Left hindlimb (tissue), 1 donor: ENCODE measurements around the gene BOD1L1.
"Not testable (repeated sequence)": the region's sequence is repeated elsewhere in the genome, so short reads cannot be mapped to it uniquely, and the experiment has no call there.

Experiments used
- DNase-seq: peaks from one replicate; pipeline ENCODE4 v3.0.0-alpha.2; 2018

Gene BOD1L1

GRCh38 chr4:13618212-13618806 is 9.2 kb downstream of the BOD1L1 start:
- DNase-seq: no peak

- no peak for DNase-seq
Measured at GRCh38 chr4:13617801-13618200, 9.7 kb downstream of the BOD1L1 start.

- no peak for DNase-seq
Measured at GRCh38 chr4:13616597-13616996, 10.9 kb downstream of the BOD1L1 start.

- no peak for DNase-seq
Measured at GRCh38 chr4:13615161-13615560, 12.4 kb downstream of the BOD1L1 start.

GRCh38 chr4:13612569-13612968 is 15.0 kb downstream of the BOD1L1 start:
- no peak for DNase-seq

- DNase-seq: no peak
Measured at GRCh38 chr4:13611283-13611842, 16.2 kb downstream of the BOD1L1 start.

- DNase-seq: no peak
Measured at GRCh38 chr4:13605330-13605729, 22.2 kb downstream of the BOD1L1 start.

- no peak for DNase-seq
Measured at GRCh38 chr4:13601848-13602247, 25.7 kb downstream of the BOD1L1 start.

GRCh38 chr4:13601048-13601447 is 26.5 kb downstream of the BOD1L1 start:
- no peak for DNase-seq

GRCh38 chr4:13599159-13599558 is 28.4 kb downstream of the BOD1L1 start:
- no peak for DNase-seq

GRCh38 chr4:13597604-13598003 is 29.9 kb downstream of the BOD1L1 start:
- DNase-seq: no peak

- DNase-seq: no peak
Measured at GRCh38 chr4:13597141-13597540, 30.4 kb downstream of the BOD1L1 start.

GRCh38 chr4:13592220-13592619 is 35.3 kb downstream of the BOD1L1 start:
- DNase-seq: no peak

GRCh38 chr4:13590766-13591165 is 36.8 kb downstream of the BOD1L1 start:
- DNase-seq: no peak

- no peak for DNase-seq
Measured at GRCh38 chr4:13588954-13589353, 38.6 kb downstream of the BOD1L1 start.

GRCh38 chr4:13584481-13584880 is 43.0 kb downstream of the BOD1L1 start:
- DNase-seq: no peak

- no peak for DNase-seq
Measured at GRCh38 chr4:13580036-13580435, 47.5 kb downstream of the BOD1L1 start.

GRCh38 chr4:13577660-13578059 is 49.9 kb downstream of the BOD1L1 start:
- no peak for DNase-seq

- DNase-seq: no peak
Measured at GRCh38 chr4:13570916-13571315, 56.6 kb downstream of the BOD1L1 start.

GRCh38 chr4:13567125-13567524 is 60.4 kb downstream of the BOD1L1 start:
- DNase-seq: no peak

- DNase-seq: no peak
Measured at GRCh38 chr4:13562876-13563275, 64.6 kb downstream of the BOD1L1 start.

GRCh38 chr4:13561673-13562072 is 65.9 kb downstream of the BOD1L1 start:
- no peak for DNase-seq

- not testable (repeated sequence) for DNase-seq
Measured at GRCh38 chr4:13560111-13560510, 67.4 kb downstream of the BOD1L1 start.

GRCh38 chr4:13559413-13559812 is 68.1 kb downstream of the BOD1L1 start:
- DNase-seq: no peak

GRCh38 chr4:13558881-13559280 is 68.6 kb downstream of the BOD1L1 start:
- DNase-seq: no peak
